WERI-Rb-1 (cell line): ENCODE data around the gene ZBTB7C.

Source experiments
- DNase-seq: peaks from one replicate; pipeline ENCODE4 v3.0.0-alpha.2; 2020
- H3K27ac ChIP-seq: fragments of 250-450 bp; sonication (Bioruptor Pico); 2 replicates; pipeline ENCODE4 v1.5.1; 2020; ENCODE audit warnings: mild to moderate bottlenecking, moderate library complexity
- H3K27me3 ChIP-seq: fragments of 250-450 bp; sonication (Bioruptor Pico); 2 replicates; pipeline ENCODE4 v1.5.1; 2021; ENCODE audit warnings: mild to moderate bottlenecking, low read depth, moderate library complexity; ENCODE audit not compliant: insufficient read depth, severe bottlenecking
- H3K36me3 ChIP-seq: fragments of 250-450 bp; sonication (Bioruptor Pico); 2 replicates; pipeline ENCODE4 v1.5.1; 2020; ENCODE audit warnings: mild to moderate bottlenecking, moderate library complexity
- H3K4me3 ChIP-seq: 2 replicates; pipeline ENCODE4 v1.5.1; 2011; ENCODE audit warnings: low read depth, mild to moderate bottlenecking, control low read depth, low read length
- H3K9me3 ChIP-seq: fragments of 250-450 bp; sonication (Bioruptor Pico); 2 replicates; pipeline ENCODE4 v1.5.1; 2021; ENCODE audit warnings: mild to moderate bottlenecking, moderate library complexity; ENCODE audit not compliant: severe bottlenecking
- CTCF ChIP-seq: IDR thresholded peaks from 2 replicates; pipeline ENCODE4 v1.5.1; 2011; ENCODE audit warnings: low read depth, mild to moderate bottlenecking, control low read depth, inconsistent platforms, low read length

The ZBTB7C gene

GRCh38 chr18:48038636-48039035 lies 370.5 kb downstream of the ZBTB7C start:
- H3K27ac ChIP-seq = peak overlapping the region; percentile 78; the same call in 1 of the 2 replicates
- no peak overlapping the region for H3K4me3 ChIP-seq
- H3K36me3 ChIP-seq = no peaks in the 10 kb centered on the region
- DNase-seq = no peak
- no peaks in the 10 kb centered on the region for H3K27me3 ChIP-seq
- no peak for TF ChIP-seq CTCF
- peaks cover 8% of the 10 kb centered on the region for H3K9me3 ChIP-seq

GRCh38 chr18:48037481-48038271 lies 371.5 kb downstream of the ZBTB7C start:
- Histone ChIP-seq H3K27ac (peak overlapping the region; percentile 78), H3K36me3 (no peaks in the 10 kb centered on the region), H3K27me3 (no peaks in the 10 kb centered on the region), H3K4me3 (no peak overlapping the region), H3K9me3 (no peaks in the 10 kb centered on the region)
- peak; percentile 98 for TF ChIP-seq CTCF
- DNase-seq = peak; percentile 91

GRCh38 chr18:48036641-48037421 lies 372.4 kb downstream of the ZBTB7C start:
- Histone ChIP-seq H3K27ac (peak overlapping the region; percentile 78), H3K9me3 (no peaks in the 10 kb centered on the region), H3K4me3 (no peak overlapping the region), H3K27me3 (no peaks in the 10 kb centered on the region), H3K36me3 (no peaks in the 10 kb centered on the region)
- TF ChIP-seq CTCF = no peak
- peak; percentile 89 for DNase-seq

DNA sequence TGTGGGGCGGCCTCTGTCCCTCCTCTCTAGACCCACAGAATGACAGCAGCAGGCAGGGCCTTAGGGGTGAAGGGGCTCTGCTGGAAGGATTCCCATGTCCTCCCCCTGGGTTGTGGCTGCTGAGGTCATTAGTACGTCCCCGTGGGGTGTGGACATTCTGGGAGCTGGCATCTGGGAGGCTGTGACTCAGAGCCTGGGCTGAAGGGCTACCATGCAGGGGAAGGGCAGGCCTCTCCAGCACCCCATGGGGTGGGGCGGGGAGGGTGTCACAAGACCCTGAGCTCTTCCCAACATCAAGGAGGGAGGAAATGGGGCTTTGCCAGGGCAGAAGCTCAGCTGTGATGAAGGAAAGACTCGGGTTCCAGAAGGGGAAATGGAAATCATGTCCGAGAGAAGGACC lies 373.0 kb downstream of the ZBTB7C start:
- peak overlapping the region; percentile 78 for H3K27ac ChIP-seq
- DNase-seq = no peak
- no peaks in the 10 kb centered on the region for H3K27me3 ChIP-seq
- H3K4me3 ChIP-seq = no peak overlapping the region
- H3K36me3 ChIP-seq = no peaks in the 10 kb centered on the region
- no peaks in the 10 kb centered on the region for H3K9me3 ChIP-seq
- no peak for TF ChIP-seq CTCF

DNA sequence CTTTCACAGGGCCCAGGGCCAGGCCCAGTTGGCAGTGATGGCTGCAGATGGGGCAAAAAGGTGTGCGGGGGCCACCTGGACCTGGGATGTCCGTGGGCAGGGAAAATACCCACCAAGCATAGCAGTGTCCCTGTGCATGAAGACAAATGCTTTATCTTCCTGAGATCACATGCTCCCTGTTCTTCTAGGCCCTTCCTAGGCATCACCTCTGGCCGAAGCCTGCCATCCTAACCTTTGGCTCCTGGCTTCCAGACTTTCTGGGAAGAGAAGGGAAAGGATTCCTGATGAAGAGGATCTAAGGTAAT lies 373.7 kb downstream of the ZBTB7C start:
- DNase-seq = no peak
- TF ChIP-seq CTCF = no peak
- H3K36me3 ChIP-seq = no peaks in the 10 kb centered on the region
- peak overlapping the region; percentile 15 for H3K27ac ChIP-seq
- H3K4me3 ChIP-seq = no peak overlapping the region
- no peaks in the 10 kb centered on the region for H3K9me3 ChIP-seq
- H3K27me3 ChIP-seq = no peaks in the 10 kb centered on the region
